ENCODE measurements around the gene HOXA3. TPM values are rescaled to one million over a fixed set of nuclear protein-coding genes. Genes with fewer than 3 reads are reported as not detected.

HOXA3 gene
- total RNA-seq, 2 experiments from 2014 or later = not detected

Other genes starting within 250 kb of the HOXA3 start
- gene HOXA1, start 56.6 kb downstream of the HOXA3 start, total RNA-seq = under 1 TPM in 1 of 2 experiments, not detected in 1; 0.15 TPM
- gene HOXA2, start 49.9 kb downstream of the HOXA3 start, total RNA-seq = not detected
- under 1 TPM in 1 of 2 experiments, not detected in 1; 0.19 TPM for gene HOXA4, start 21.8 kb downstream of the HOXA3 start, total RNA-seq
- gene HOXA5, start 8.9 kb downstream of the HOXA3 start, total RNA-seq = not detected
- gene HOXA6, start 4.8 kb downstream of the HOXA3 start, total RNA-seq = not detected
- gene HOXA7, start 4.1 kb upstream of the HOXA3 start, total RNA-seq = not detected
- not detected for gene HOXA9, start 13.0 kb upstream of the HOXA3 start, total RNA-seq
- gene HOXA10, start 21.7 kb upstream of the HOXA3 start, total RNA-seq = under 1 TPM in 1 of 2 experiments, not detected in 1; 0.19 TPM
- gene HOXA11, start 32.6 kb upstream of the HOXA3 start, total RNA-seq = not detected
- gene HOXA13, start 47.5 kb upstream of the HOXA3 start, total RNA-seq = not detected
- gene EVX1, start 90.2 kb upstream of the HOXA3 start, total RNA-seq = not detected